Smooth muscle cell (in vitro differentiated cells): ENCODE results near the gene SMAD7. TPM values are rescaled to one million over a fixed set of nuclear protein-coding genes. Genes with fewer than 3 reads are reported as not detected.
A peak's percentile ranks its signal among the peaks of the same experiment; 100 is the strongest.

Source experiments
- DNase-seq: peaks from one replicate; lab custom pipeline; 2025; ENCODE audit not compliant: unreplicated experiment; lab: John Stamatoyannopoulos, UW
- H2AFZ ChIP-seq: fragments of 200-600 bp; sonication (generic); 2 replicates; pipeline ENCODE4 v1.6.0; 2016; ENCODE audit warnings: antibody characterized with exemption, low read depth, mild to moderate bottlenecking
- H3F3A ChIP-seq: fragments of 200-600 bp; sonication (generic); 2 replicates; pipeline ENCODE4 v1.6.0; 2017; ENCODE audit warnings: antibody characterized with exemption, low read depth
- H3K27ac ChIP-seq: fragments of 200-600 bp; sonication (generic); 2 replicates; pipeline ENCODE4 v1.5.1; 2016; ENCODE audit warnings: low read depth, mild to moderate bottlenecking
- H3K27me3 ChIP-seq: fragments of 200-600 bp; sonication (generic); 2 replicates; pipeline ENCODE4 v1.6.1; 2016; ENCODE audit warnings: low read depth, mild to moderate bottlenecking
- H3K36me3 ChIP-seq: fragments of 200-600 bp; sonication (generic); 2 replicates; pipeline ENCODE4 v1.5.1; 2016; ENCODE audit warnings: low read depth
- H3K4me1 ChIP-seq: fragments of 200-600 bp; sonication (generic); 2 replicates; pipeline ENCODE4 v1.5.1; 2016; ENCODE audit warnings: low read depth
- H3K4me2 ChIP-seq: fragments of 200-600 bp; sonication (generic); 2 replicates; pipeline ENCODE4 v1.6.0; 2016; ENCODE audit warnings: mild to moderate bottlenecking
- H3K4me3 ChIP-seq: fragments of 200-600 bp; sonication (generic); 2 replicates; pipeline ENCODE4 v1.5.1; 2016; ENCODE audit warnings: mild to moderate bottlenecking
- H3K79me2 ChIP-seq: fragments of 200-600 bp; sonication (generic); 2 replicates; pipeline ENCODE4 v1.6.0; 2016; ENCODE audit warnings: low read depth, mild to moderate bottlenecking
- H3K9ac ChIP-seq: fragments of 200-600 bp; sonication (generic); 2 replicates; pipeline ENCODE4 v1.6.0; 2016; ENCODE audit warnings: low read depth
- H3K9me3 ChIP-seq: fragments of 200-600 bp; sonication (generic); replicated peaks from 2 replicates; pipeline ENCODE4 v1.5.1; 2016; ENCODE audit warnings: low read depth
- H4K20me1 ChIP-seq: fragments of 200-600 bp; sonication (generic); 2 replicates; pipeline ENCODE4 v1.6.0; 2016; ENCODE audit warnings: low read depth
- CTCF ChIP-seq: fragments of 200-600 bp; sonication (generic); IDR thresholded peaks from 2 replicates; pipeline ENCODE4 v1.5.1; 2017; ENCODE audit warnings: borderline replicate concordance, mild to moderate bottlenecking, antibody characterized with exemption; ENCODE audit not compliant: insufficient read depth, poor library complexity, severe bottlenecking
- WGBS: methylation state at CpG from one replicate; pipeline ENCODE4 v1.1.7; 2016; ENCODE audit warnings: low lambda C conversion rate; 5-methylcytosine and 5-hydroxymethylcytosine counted together
- polyA plus RNA-seq: library from polyadenylated mRNA; unstranded; fragments of >200 nt; fragmentation: Nextera tagmentation; extraction: Ambion mirVana; gene quantifications from 2 replicates; pipeline ENCODE4 v1.2.1, GENCODE V29; 2016
- total RNA-seq: library from RNA; depleted of rRNA; stranded (reverse); fragments of >200 nt; gene quantifications from 2 replicates; pipeline ENCODE4 v1.2.3, GENCODE V29; 2014

The SMAD7 gene
- total and polyA plus RNA-seq, 2 experiments from 2014 or later: 114 to 134 TPM

DNA sequence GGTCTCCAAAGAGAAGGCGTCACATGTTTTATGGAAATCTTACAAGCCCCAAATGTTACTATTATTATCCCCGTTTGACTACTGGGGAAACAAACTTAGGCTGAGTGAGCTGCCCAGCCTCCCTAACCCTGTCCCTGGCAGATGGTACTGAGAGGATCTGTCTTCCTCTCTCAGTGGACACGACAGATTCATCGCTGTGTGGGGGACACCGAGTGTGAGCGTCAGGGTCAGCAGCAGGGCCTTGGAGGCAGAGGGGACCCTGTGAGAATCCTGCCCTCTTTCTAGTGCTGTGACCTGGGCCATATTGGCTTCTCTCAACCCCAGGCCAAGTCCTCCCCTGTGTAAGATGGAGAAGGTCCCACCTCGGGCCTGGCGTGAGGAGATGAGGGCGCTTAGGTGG, 27.1 kb upstream of the SMAD7 start:
- H3K4me2 ChIP-seq: no peak overlapping the region
- no peak for TF ChIP-seq CTCF
- H3K79me2 ChIP-seq: peaks cover 12% of the 10 kb centered on the region
- H2AFZ ChIP-seq: no peak overlapping the region
- H3K27ac ChIP-seq: no peak overlapping the region
- H3K36me3 ChIP-seq: no peaks in the 10 kb centered on the region
- H3K9ac ChIP-seq: no peak overlapping the region
- H3K4me3 ChIP-seq: no peak overlapping the region
- H3K9me3 ChIP-seq: no peaks in the 10 kb centered on the region
- DNase-seq: no peak
- no peaks in the 10 kb centered on the region for H3K27me3 ChIP-seq
- H3F3A ChIP-seq: peaks cover 11% of the 10 kb centered on the region
- WGBS: 94% methylated on average over 9 of the region's 9 CpGs
- H3K4me1 ChIP-seq: peaks cover 18% of the 10 kb centered on the region
- no peaks in the 10 kb centered on the region for H4K20me1 ChIP-seq

DNA sequence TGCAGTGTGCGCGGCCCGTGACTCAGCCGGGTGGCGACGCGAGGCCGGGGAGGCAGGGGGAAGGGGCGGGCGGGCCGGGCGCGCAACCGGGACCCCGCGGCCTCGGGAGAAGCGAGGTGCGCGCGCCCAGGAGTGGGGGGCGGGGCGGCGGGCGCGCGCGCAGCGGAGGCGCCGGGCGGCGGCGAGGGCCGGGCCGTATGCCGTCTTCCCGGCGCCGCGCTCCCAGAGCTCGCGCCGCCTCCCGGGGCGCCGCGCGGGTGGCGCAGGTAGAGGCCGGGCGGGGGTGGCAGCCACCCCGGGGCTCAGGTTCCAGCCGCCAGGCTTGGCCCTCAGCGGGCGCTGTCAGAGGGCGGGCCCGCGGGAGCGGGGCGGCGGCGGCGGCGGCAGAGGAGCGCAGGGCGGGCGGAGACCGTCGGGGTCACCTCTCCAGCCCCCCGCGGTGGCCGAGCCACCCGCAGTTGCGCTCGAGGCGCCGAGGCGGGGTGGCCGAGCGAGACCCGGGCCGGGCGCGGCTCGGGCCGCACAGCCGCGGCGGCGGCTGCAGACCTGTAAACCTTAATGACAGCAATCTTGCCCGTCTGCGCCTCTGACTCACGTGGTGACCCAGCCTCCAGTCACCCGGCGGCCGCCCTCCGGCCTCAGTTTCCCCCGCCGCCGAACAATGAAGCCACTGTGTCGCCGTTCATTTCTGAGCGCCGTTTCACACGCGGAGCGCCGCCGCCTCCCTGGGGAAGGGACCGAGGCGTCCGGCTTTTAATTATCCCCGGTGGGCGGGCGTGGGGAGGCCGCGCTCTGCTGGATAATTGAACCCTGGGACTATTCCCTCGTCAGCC, 25.3 kb upstream of the SMAD7 start:
- H3K27me3 ChIP-seq: no peaks in the 10 kb centered on the region
- DNase-seq: no peak
- H3K4me1 ChIP-seq: peaks cover 16% of the 10 kb centered on the region
- WGBS: 1% methylated on average over 32 of the region's 119 CpGs
- H3K9me3 ChIP-seq: no peaks in the 10 kb centered on the region
- H3K4me2 ChIP-seq: peak overlapping the region; percentile 97
- no peaks in the 10 kb centered on the region for H4K20me1 ChIP-seq
- H2AFZ ChIP-seq: no peak overlapping the region
- no peak for TF ChIP-seq CTCF
- H3K4me3 ChIP-seq: peak overlapping the region; percentile 81
- H3F3A ChIP-seq: peaks cover 6% of the 10 kb centered on the region
- no peaks in the 10 kb centered on the region for H3K36me3 ChIP-seq
- peak overlapping the region; percentile 96 for H3K9ac ChIP-seq
- peak overlapping the region; percentile 94 for H3K27ac ChIP-seq
- H3K79me2 ChIP-seq: peaks cover 25% of the 10 kb centered on the region

GRCh38 chr18:48975120-48975816, 24.5 kb upstream of the SMAD7 start:
- Histone ChIP-seq H3K79me2 (peaks cover 25% of the 10 kb centered on the region), H3K36me3 (no peaks in the 10 kb centered on the region), H3K9me3 (no peaks in the 10 kb centered on the region), H4K20me1 (no peaks in the 10 kb centered on the region), H3K9ac (peak overlapping the region; percentile 96), H2AFZ (peak overlapping the region; percentile 28), H3K27me3 (no peaks in the 10 kb centered on the region), H3K4me2 (peak overlapping the region; percentile 97), H3K4me3 (peak overlapping the region; percentile 81), H3K4me1 (peaks cover 16% of the 10 kb centered on the region), H3F3A (peaks cover 6% of the 10 kb centered on the region), H3K27ac (peak overlapping the region; percentile 94)
- WGBS: 1% methylated on average over 14 of the region's 58 CpGs
- TF ChIP-seq CTCF: no peak
- no peak for DNase-seq
